Spleen (tissue), 11 donors: Measurements from ENCODE around the gene ATP11C. TPM values are rescaled to one million over a fixed set of nuclear protein-coding genes. Genes with fewer than 3 reads are reported as not detected.

ENCODE experiments used
- DNase-seq: peaks from one replicate; pipeline ENCODE4 v3.0.0-alpha.2; 2020
- H3K27ac ChIP-seq, 8 donors: fragments of 200-600 bp; sonication (generic) in 7 of 8; 1 replicate in 4 of 8; 2 replicates in 4 of 8; pipeline versions ENCODE4 v1.5.0 to v1.8.0; 2016 to 2021; ENCODE audit warnings: inconsistent platforms in 4 of 8, mild to moderate bottlenecking in 4 of 8, moderate library complexity in 1 of 8
- H3K27me3 ChIP-seq, 7 donors: fragments of 200-600 bp; sonication (generic) in 6 of 7; replicated peaks in 1 of 7; 1 replicate in 4 of 7; 2 replicates in 3 of 7; pipeline versions ENCODE4 v1.5.0 to v1.8.0; 2016 to 2021; ENCODE audit warnings: inconsistent platforms in 3 of 7, mild to moderate bottlenecking in 1 of 7
- H3K36me3 ChIP-seq, 6 donors: fragments of 200-600 bp; sonication (generic) in 5 of 6; 1 replicate in 4 of 6; 2 replicates in 2 of 6; pipeline versions ENCODE4 v1.5.0 to v1.8.0; 2016 to 2021; ENCODE audit warnings: inconsistent platforms in 2 of 6
- H3K4me1 ChIP-seq, 6 donors: fragments of 200-600 bp; sonication (generic) in 5 of 6; 1 replicate in 3 of 6; 2 replicates in 3 of 6; pipeline versions ENCODE4 v1.5.0 to v1.8.0; 2016 to 2021; ENCODE audit warnings: inconsistent platforms in 3 of 6
- H3K4me3 ChIP-seq, 8 donors: fragments of 200-600 bp; sonication (generic) in 7 of 8; 1 replicate in 4 of 8; 2 replicates in 4 of 8; pipeline versions ENCODE4 v1.5.0 to v1.8.0; 2016 to 2021; ENCODE audit warnings: inconsistent platforms in 4 of 8, mild to moderate bottlenecking in 4 of 8, moderate library complexity in 2 of 8
- H3K9me3 ChIP-seq, 8 donors: fragments of 200-600 bp; sonication (generic) in 7 of 8; 1 replicate in 4 of 8; 2 replicates in 4 of 8; pipeline versions ENCODE4 v1.5.0 to v1.8.0; 2016 to 2021; ENCODE audit warnings: inconsistent platforms in 4 of 8
- CTCF ChIP-seq, 11 experiments: fragments of 200-600 bp in 7 of 11; fragments of 450-650 bp in 4 of 11; sonication (generic) in 4 of 11; IDR thresholded peaks in 8 of 11; conservative IDR thresholded peaks in 3 of 11; 1 replicate in 7 of 11; 2 replicates in 4 of 11; pipeline versions ENCODE4 v1.4.0 to v1.8.0; 2016 to 2021; ENCODE audit warnings: antibody characterized with exemption in 11 of 11, inconsistent platforms in 4 of 11, mild to moderate bottlenecking in 1 of 11
- POLR2A ChIP-seq, 3 donors: fragments of 450-650 bp; IDR thresholded peaks; one replicate each; pipeline ENCODE4 v1.5.1; 2017; ENCODE audit warnings: antibody characterized with exemption in 3 of 3, mild to moderate bottlenecking in 1 of 3
- POLR2AphosphoS5 ChIP-seq, 3 donors: sonication (generic); formaldehyde crosslinking; IDR thresholded peaks; one replicate each; pipeline ENCODE4 v1.5.1; 2017; ENCODE audit warnings: antibody characterized with exemption in 3 of 3
- WGBS, 5 donors: extraction: QIAGEN DNeasy Blood & Tissue Kit in 3 of 5; methylation state at CpG; one replicate each; pipeline versions ENCODE4 v1.1.5 to v1.1.7; 2013 to 2018; 5-methylcytosine and 5-hydroxymethylcytosine counted together
- intact Hi-C: fragments of 100-400 bp; cut with DNase I; formaldehyde crosslinking; loops from one replicate; pipeline ENCODE4 v1.15.0; 2023; ENCODE audit warnings: low total_unique reads
- polyA plus RNA-seq, 3 donors: library from polyadenylated mRNA; stranded (reverse); fragments of 200-250 nt; gene quantifications; one replicate each; pipeline ENCODE4 v1.2.1, GENCODE V29; 2013
- total RNA-seq, 7 donors: library from RNA; depleted of rRNA in 3 of 7; stranded (reverse); fragments of >200 nt in 3 of 7; fragmentation: NEBNext Ultra II Directional in 4 of 7; extraction: Animal tissue kit (Norgen Biotek cat#: 25700) in 4 of 7; gene quantifications; one replicate each; pipeline versions ENCODE4 v1.1.0 to v1.2.1, GENCODE V29; 2016 to 2021
- donor health status: healthy with polysubstance abuse.
- donor health status: DM: no; HTN: no; CAD: no; lungs with moderate emphysema.
- donor health status: DM: no; HTN: no; CAD: no.
- donor health status: Bipolar disorder and iron deficiency.
- donor health status: healthy.
- donor health status: DM: no; HTN: no; CAD: no.
- donor health status: DM: yes; HTN: yes; CAD: no.

ATP11C gene
- total and polyA plus RNA-seq, 10 donors: 6.0 to 52.2 (median 28.8) TPM

DNA sequence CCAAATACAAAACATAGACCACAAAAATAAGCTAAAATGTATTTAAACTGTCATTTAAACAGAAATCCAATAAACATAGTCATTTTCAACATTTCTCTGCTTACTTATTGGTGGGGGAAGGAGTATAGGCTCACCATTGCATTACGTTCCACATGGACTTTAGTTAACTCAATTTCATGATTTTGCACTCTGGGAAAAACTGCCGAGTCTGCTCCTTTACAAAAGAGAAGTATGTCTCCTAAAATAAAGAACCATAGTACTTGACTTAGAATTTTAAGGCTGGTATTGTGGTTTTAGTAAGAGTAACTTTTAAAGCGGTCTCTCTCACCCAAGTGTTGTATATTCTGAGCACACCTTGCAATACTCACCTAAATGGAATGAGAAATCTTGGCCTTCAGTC is 149.8 kb downstream of the ATP11C start:
- TF ChIP-seq POLR2A (IDR thresholded peaks at IDR 0.05) (no peak), POLR2AphosphoS5 (IDR thresholded peaks at IDR 0.05) (no peak), CTCF (IDR thresholded peaks at IDR 0.05 in 8 of 11, conservative IDR thresholded peaks at IDR 0.05 in 3 of 11) (no peak)
- WGBS, 5 donors: 78 to 88% (median 85%) methylated on average over 3 of the region's 3 CpGs

GRCh38 chrX:139776599-139776998 is 156.3 kb downstream of the ATP11C start:
- peaks cover 0 to 14% (median 0%) of the 10 kb centered on the region in 8 donors for H3K9me3 ChIP-seq
- no peak for DNase-seq
- TF ChIP-seq POLR2AphosphoS5 (IDR thresholded peaks at IDR 0.05) (no peak), CTCF (IDR thresholded peaks at IDR 0.05 in 8 of 11, conservative IDR thresholded peaks at IDR 0.05 in 3 of 11) (no peak), POLR2A (IDR thresholded peaks at IDR 0.05) (no peak)
- H3K4me3 ChIP-seq: no peak overlapping the region
- peaks cover 0 to 61% (median 15%) of the 10 kb centered on the region in 6 donors for H3K36me3 ChIP-seq
- WGBS, 5 donors: 79 to 95% (median 93%) methylated on average over 3 of the region's 3 CpGs
- H3K4me1 ChIP-seq: no peaks in the 10 kb centered on the region
- intact Hi-C loops: no loop called here
- no peak overlapping the region for H3K27ac ChIP-seq
- H3K27me3 ChIP-seq: no peaks in the 10 kb centered on the region

More for the DNA sequence above, 149.8 kb downstream of the ATP11C start:
- Histone ChIP-seq H3K27me3 (no peaks in the 10 kb centered on the region), H3K36me3 (peaks cover 0 to 72% (median 0%) of the 10 kb centered on the region in 6 donors), H3K27ac (peak overlapping the region in 4 of 8 donors; percentile 21 to 42 (median 34)), H3K4me3 (no peak overlapping the region), H3K4me1 (no peaks in the 10 kb centered on the region), H3K9me3 (no peaks in the 10 kb centered on the region)
- intact Hi-C loops: no loop called here
- no peak for DNase-seq

DNA sequence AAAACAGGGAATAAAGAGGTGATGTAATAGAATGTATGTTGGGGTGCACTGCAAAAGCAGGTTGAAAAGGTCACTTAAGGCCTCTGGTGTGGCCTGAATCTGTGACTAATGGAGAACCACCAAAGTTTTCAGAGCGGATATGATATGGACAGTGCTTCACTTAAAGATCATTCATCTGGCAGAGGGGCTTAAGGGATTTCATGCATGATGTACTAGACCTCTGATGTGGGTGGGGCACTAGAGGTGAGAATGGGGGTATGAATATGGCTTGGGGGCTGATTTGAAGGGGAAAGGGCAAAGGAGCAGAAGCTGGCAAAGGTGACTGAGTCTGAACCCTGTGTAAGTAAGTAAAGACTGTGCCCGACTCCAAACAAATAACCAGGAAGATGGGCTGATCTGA is 162.5 kb downstream of the ATP11C start:
- intact Hi-C loops: no loop called here
- peaks cover 0 to 81% (median 17%) of the 10 kb centered on the region in 6 donors for H3K36me3 ChIP-seq
- no peak for TF ChIP-seq POLR2AphosphoS5 (IDR thresholded peaks at IDR 0.05)
- TF ChIP-seq POLR2A (IDR thresholded peaks at IDR 0.05): no peak
- no peaks in the 10 kb centered on the region for H3K27me3 ChIP-seq
- DNase-seq: no peak
- H3K27ac ChIP-seq: no peak overlapping the region
- peaks cover 0 to 7% (median 0%) of the 10 kb centered on the region in 6 donors for H3K4me1 ChIP-seq
- H3K4me3 ChIP-seq: no peak overlapping the region
- peaks cover 0 to 14% (median 0%) of the 10 kb centered on the region in 8 donors for H3K9me3 ChIP-seq
- WGBS, 5 donors: 89 to 97% (median 93%) methylated on average over 2 of the region's 2 CpGs

DNA sequence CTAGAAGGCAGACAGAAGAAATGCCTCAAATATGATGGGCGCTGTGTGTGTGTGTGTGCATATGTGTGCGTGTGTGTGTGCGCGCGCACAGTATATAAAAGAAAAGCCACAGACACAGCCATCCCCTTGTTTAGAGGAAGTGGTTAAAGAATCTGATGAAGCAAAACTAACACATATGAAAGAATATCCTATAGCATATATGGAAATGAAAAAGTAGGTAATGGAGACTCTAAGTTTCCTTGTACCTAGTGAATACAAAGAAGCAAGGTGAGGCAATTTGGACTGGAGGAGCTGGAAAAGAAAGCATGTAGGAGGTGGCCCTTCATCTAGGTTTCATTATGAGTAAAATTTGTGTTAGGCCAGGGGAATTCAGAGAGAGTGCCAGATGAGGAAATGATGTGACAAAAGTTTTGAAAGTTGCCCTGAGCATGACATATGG is 166.3 kb downstream of the ATP11C start:
- Histone ChIP-seq H3K27me3 (no peaks in the 10 kb centered on the region), H3K36me3 (peaks cover 0 to 66% (median 2%) of the 10 kb centered on the region in 6 donors), H3K27ac (no peak overlapping the region), H3K9me3 (no peaks in the 10 kb centered on the region), H3K4me1 (peaks cover 0 to 7% (median 0%) of the 10 kb centered on the region in 6 donors), H3K4me3 (no peak overlapping the region)
- DNase-seq: no peak
- no peak for TF ChIP-seq POLR2A (IDR thresholded peaks at IDR 0.05)
- no peak for TF ChIP-seq CTCF (IDR thresholded peaks at IDR 0.05 in 8 of 11, conservative IDR thresholded peaks at IDR 0.05 in 3 of 11)
- TF ChIP-seq POLR2AphosphoS5 (IDR thresholded peaks at IDR 0.05): no peak
- intact Hi-C loops: no loop called here
- 26 to 80% (median 34%) methylated on average over 5 of the region's 5 CpGs for WGBS, 5 donors
